Endodermal cell (in vitro differentiated cells): ENCODE results near the gene CNTFR. TPM values are rescaled to one million over a fixed set of nuclear protein-coding genes. Genes with fewer than 3 reads are reported as not detected.

Experiments used
- DNase-seq: peaks from one replicate; pipeline ENCODE4 v3.0.0-alpha.2; 2017
- H3K27ac ChIP-seq: 2 replicates; pipeline ENCODE4 v1.5.1; 2013; ENCODE audit warnings: mild to moderate bottlenecking, low read depth, low read length, moderate library complexity
- H3K27me3 ChIP-seq: 2 replicates; pipeline ENCODE4 v1.6.1; 2013; ENCODE audit warnings: mild to moderate bottlenecking, low read length, moderate library complexity; ENCODE audit not compliant: insufficient read depth, control insufficient read depth, poor library complexity, severe bottlenecking
- H3K36me3 ChIP-seq: 2 replicates; pipeline ENCODE4 v1.7.0; 2013; ENCODE audit warnings: mild to moderate bottlenecking, low read length, moderate library complexity; ENCODE audit not compliant: control insufficient read depth, insufficient read depth
- H3K4me1 ChIP-seq: one replicate; pipeline ENCODE4 v1.7.0; 2013; ENCODE audit warnings: low read length; ENCODE audit not compliant: control insufficient read depth, insufficient read depth
- H3K4me3 ChIP-seq: 2 replicates; pipeline ENCODE4 v1.5.1; 2013; ENCODE audit warnings: mild to moderate bottlenecking, low read length, moderate library complexity
- H3K9ac ChIP-seq: 2 replicates; pipeline ENCODE4 v1.6.1; 2013; ENCODE audit warnings: mild to moderate bottlenecking, low read length, moderate library complexity; ENCODE audit not compliant: poor library complexity, severe bottlenecking; ENCODE audit errors: extremely low read depth
- H3K9me3 ChIP-seq: 2 replicates; pipeline ENCODE4 v1.6.1; 2013; ENCODE audit warnings: mild to moderate bottlenecking, low read length, moderate library complexity; ENCODE audit not compliant: control insufficient read depth
- H3K27ac Mint-ChIP-seq: 2 replicates; pipeline ENCODE4 v1.8.0; 2020; ENCODE audit warnings: mixed read lengths
- H3K27me3 Mint-ChIP-seq: 2 replicates; pipeline ENCODE4 v1.8.0; 2021; ENCODE audit warnings: mild to moderate bottlenecking, mixed read lengths; ENCODE audit not compliant: insufficient read depth
- H3K36me3 Mint-ChIP-seq: 2 replicates; pipeline ENCODE4 v1.8.0; 2020; ENCODE audit warnings: low read depth, mixed read lengths
- H3K4me1 Mint-ChIP-seq: 2 replicates; pipeline ENCODE4 v1.8.0; 2020; ENCODE audit warnings: mixed read lengths
- H3K4me3 Mint-ChIP-seq: 2 replicates; pipeline ENCODE4 v1.8.0; 2020; ENCODE audit warnings: mild to moderate bottlenecking, moderate library complexity, mixed read lengths
- H3K9me3 Mint-ChIP-seq: 2 replicates; pipeline ENCODE4 v1.8.0; 2020; ENCODE audit warnings: mild to moderate bottlenecking, mixed read lengths
- CTCF ChIP-seq: fragments of 200-600 bp; sonication (generic); conservative IDR thresholded peaks from 2 replicates; pipeline ENCODE4 v1.5.0; 2021; ENCODE audit warnings: antibody characterized with exemption, mild to moderate bottlenecking
- WGBS, 2 experiments: methylation state at CpG; one replicate each; pipeline versions ENCODE4 v1.1.5 to v1.1.7; 2013; ENCODE audit warnings: missing lambda C conversion rate in 2 of 2, mixed read lengths in 1 of 2; ENCODE audit not compliant: insufficient coverage in 1 of 2, insufficient read length in 1 of 2; 5-methylcytosine and 5-hydroxymethylcytosine counted together
- total RNA-seq, 2 donors: library from RNA; stranded (reverse); fragmentation: NEBNext Ultra II Directional in 1 of 2; extraction: Animal tissue kit (Norgen Biotek cat#: 25700) in 1 of 2; gene quantifications; 2 replicates in 1 of 2; 3 replicates in 1 of 2; pipeline ENCODE4 v1.2.1, GENCODE V29; 2021

Gene CNTFR
- total RNA-seq, 2 donors from 2014 or later = 0.53 to 1.6 TPM

- no peak for DNase-seq
- TF ChIP-seq CTCF = no peak
- Mint-ChIP-seq H3K36me3 (no peaks in the 10 kb centered on the region), H3K4me3 (no peak overlapping the region), H3K27me3 (peaks cover 8% of the 10 kb centered on the region), H3K27ac (no peak overlapping the region), H3K9me3 (no peaks in the 10 kb centered on the region), H3K4me1 (peaks cover 42% of the 10 kb centered on the region)
- Histone ChIP-seq H3K4me3 (no peak overlapping the region), H3K9me3 (no peaks in the 10 kb centered on the region), H3K9ac (no peak overlapping the region), H3K27ac (no peak overlapping the region), H3K4me1 (peaks cover 9% of the 10 kb centered on the region), H3K36me3 (no peaks in the 10 kb centered on the region), H3K27me3 (no peaks in the 10 kb centered on the region)
- 92 to 95% methylated on average over 6 to 8 of the region's 8 CpGs for WGBS, 2 experiments
Observed at GRCh38 chr9:34514401-34514800, 75.1 kb downstream of the CNTFR start.

- Histone ChIP-seq H3K36me3 (no peaks in the 10 kb centered on the region), H3K4me1 (peaks cover 9% of the 10 kb centered on the region), H3K27me3 (no peaks in the 10 kb centered on the region), H3K9me3 (no peaks in the 10 kb centered on the region), H3K9ac (no peak overlapping the region), H3K27ac (no peak overlapping the region), H3K4me3 (no peak overlapping the region)
- DNase-seq = peak; percentile 88
- no peaks in the 10 kb centered on the region for H3K36me3 Mint-ChIP-seq
- peaks cover 42% of the 10 kb centered on the region for H3K4me1 Mint-ChIP-seq
- peaks cover 14% of the 10 kb centered on the region for H3K27me3 Mint-ChIP-seq
- 32 to 44% methylated on average over 2 of the region's 2 CpGs for WGBS, 2 experiments
- H3K27ac Mint-ChIP-seq = peak overlapping the region; percentile 78
- no peaks in the 10 kb centered on the region for H3K9me3 Mint-ChIP-seq
- no peak for TF ChIP-seq CTCF
- H3K4me3 Mint-ChIP-seq = peak overlapping the region; percentile 17
Observed at GRCh38 chr9:34513567-34514214, 75.8 kb downstream of the CNTFR start.

GRCh38 chr9:34512131-34513078, 77.1 kb downstream of the CNTFR start:
- H3K9ac ChIP-seq = no peak overlapping the region
- Mint-ChIP-seq H3K4me1 (peaks cover 42% of the 10 kb centered on the region), H3K27ac (peak overlapping the region; percentile 78), H3K27me3 (peaks cover 26% of the 10 kb centered on the region), H3K36me3 (no peaks in the 10 kb centered on the region), H3K9me3 (no peaks in the 10 kb centered on the region), H3K4me3 (peak overlapping the region; percentile 17)
- H3K27ac ChIP-seq = peak overlapping the region; percentile 18
- WGBS, 2 experiments = 65 to 66% methylated on average over 7 to 9 of the region's 9 CpGs
- no peak for TF ChIP-seq CTCF
- DNase-seq = peak; percentile 80
- H3K27me3 ChIP-seq = peaks cover 12% of the 10 kb centered on the region
- H3K4me1 ChIP-seq = peaks cover 9% of the 10 kb centered on the region
- no peaks in the 10 kb centered on the region for H3K36me3 ChIP-seq
- no peaks in the 10 kb centered on the region for H3K9me3 ChIP-seq
- H3K4me3 ChIP-seq = no peak overlapping the region
